IPS DF 19.7 (cell line): Measurements from ENCODE around the gene VKORC1.

Experiments used
- DNase-seq: peaks from one replicate; pipeline ENCODE4 v3.0.0-alpha.2; 2013; ENCODE audit warnings: low read depth, low spot score

Gene VKORC1

DNA sequence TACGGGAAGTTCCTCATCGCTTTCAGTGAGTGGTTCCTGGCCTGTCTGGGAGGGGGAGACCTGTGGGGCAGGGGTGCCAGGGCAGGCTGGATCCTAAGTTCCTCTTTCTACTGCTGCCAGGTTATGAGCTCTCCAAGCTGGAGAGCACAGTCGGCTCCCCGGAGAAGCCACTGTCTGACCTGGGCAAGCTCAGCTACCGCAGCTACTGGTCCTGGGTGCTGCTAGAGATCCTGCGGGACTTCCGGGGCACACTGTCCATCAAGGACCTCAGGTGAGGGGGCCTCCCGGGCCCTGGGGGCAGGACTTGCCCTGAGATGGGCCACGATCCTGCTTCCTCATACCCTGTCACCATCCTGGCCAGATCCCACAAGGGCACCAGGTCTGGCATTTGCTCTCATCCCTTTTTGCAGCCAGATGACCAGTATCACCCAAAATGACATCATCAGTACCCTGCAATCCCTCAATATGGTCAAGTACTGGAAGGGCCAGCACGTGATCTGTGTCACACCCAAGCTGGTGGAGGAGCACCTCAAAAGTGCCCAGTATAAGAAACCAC lies 35.8 kb upstream of the VKORC1 start:
- no peak for DNase-seq

DNA sequence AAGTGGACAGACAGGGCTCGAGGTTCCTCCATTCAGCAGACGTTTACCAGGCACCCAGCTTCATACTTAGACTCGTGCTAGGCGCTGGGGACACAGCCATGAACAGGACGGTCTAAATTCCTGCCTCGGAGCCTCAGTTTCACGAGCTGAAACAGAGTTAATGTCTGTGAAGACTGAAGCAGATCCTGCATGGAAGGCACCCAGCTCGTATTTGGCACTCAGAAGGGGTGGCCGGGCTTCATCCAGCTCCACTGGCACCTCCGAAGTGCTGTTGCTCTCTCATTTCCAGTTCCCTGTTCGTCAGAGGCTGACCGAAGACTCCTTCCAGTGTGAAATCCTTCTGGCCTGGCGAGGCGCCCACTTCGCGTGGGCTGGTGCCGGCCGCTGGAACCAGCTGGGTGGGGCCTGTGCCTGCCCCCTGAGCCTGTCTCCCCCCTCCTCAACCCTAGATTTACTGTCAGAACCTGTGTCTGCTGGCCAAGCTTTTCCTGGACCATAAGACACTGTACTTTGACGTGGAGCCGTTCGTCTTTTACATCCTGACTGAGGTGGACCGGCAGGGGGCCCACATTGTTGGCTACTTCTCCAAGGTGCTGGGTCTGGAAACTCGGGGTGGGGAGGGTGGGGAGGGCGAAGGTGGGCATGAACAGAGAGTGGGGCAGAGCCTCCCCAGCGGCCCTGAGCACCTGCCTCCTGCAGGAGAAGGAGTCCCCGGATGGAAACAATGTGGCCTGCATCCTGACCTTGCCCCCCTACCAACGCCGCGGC lies 35.2 kb upstream of the VKORC1 start:
- DNase-seq, result no peak

DNA sequence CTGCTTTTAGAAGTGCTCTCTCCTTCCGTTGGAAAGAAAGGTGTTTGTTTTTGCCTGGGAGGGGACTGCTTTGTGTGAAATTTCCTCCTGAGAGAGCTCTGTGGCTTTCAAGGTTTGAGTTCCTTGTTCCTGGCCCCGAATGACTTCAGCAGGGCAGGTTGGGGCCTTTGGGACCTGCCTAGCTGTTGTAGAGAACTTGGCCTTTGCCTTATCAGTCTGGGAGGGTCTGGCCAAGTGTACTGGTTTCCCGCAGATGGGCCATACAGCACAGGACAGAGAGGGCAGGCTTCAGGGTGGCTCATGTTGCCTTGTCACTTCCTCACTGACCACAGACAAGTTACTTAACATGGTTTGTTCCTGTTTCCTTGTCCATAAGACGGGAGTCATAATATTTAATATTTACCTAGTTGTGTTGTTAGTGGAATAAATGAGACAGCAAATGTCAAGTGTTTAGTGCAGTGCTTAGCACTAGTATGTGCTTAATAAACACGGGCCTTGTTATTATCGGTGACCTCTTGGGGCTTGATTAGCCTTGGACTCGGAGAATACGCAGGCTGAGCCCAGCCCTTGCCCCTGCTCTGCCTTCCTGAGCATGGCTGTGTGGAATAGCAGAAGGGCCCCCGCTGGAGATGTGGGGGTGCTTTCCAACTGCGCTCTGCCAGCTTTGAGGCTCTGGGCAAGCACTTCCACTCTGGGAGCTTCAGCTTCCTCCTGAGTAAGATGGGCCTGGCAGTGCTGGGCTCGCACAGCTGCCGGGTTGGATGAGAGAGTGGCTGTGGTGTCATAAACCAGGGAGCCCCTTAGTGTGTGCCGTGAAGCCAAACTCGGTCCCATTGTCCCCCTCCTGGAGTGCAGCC lies 34.3 kb upstream of the VKORC1 start:
- no peak for DNase-seq

DNA sequence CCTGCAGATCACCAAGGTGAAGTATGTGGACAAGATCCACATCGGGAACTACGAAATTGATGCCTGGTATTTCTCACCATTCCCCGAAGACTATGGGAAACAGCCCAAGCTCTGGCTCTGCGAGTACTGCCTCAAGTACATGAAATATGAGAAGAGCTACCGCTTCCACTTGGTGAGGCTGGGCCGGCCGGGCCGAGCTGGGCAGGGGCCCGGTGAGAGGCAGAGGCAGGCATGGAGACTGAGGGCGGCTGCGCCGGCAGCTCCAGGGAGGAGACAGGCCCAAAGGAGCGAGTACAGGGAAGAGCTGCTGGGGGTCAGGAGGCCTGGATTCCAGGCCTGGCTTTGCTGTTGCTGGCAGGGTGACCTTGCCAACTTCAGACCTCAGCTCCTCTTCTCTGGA lies 32.6 kb upstream of the VKORC1 start:
- no peak for DNase-seq

DNA sequence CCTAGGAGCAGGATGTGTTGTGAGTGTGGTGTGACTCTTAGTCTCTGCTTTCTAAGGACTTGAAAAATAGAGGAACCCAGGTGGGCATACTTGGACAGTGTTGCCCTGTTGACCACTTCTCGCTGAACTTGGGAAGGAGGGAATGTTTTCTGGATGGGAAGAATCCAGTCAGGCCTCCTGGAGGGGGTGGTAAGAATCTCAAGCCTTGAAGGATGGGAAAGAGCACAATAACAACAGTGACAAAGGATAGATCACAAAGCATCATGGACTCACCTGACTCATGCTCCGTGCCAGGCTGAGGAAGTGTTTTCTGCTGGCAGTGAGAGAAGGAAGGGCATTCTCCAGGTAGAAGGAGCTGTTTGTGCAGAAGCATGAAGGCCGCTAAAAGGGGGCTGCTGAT lies 31.2 kb upstream of the VKORC1 start:
- DNase-seq, result no peak

DNA sequence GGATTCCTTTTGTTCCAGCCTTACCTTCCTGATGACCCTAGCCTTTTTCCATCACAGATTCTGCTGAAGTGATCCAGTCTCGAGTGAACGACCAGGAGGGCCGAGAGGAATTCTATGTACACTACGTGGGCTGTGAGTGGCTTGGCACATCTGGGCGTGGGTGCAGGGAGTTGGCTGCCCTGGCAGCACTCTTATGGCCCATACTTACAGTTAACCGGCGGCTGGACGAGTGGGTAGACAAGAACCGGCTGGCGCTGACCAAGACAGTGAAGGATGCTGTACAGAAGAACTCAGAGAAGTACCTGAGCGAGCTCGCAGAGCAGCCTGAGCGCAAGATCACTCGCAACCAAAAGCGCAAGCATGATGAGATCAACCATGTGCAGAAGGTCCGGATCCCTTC lies 25.5 kb upstream of the VKORC1 start:
- no peak for DNase-seq

DNA sequence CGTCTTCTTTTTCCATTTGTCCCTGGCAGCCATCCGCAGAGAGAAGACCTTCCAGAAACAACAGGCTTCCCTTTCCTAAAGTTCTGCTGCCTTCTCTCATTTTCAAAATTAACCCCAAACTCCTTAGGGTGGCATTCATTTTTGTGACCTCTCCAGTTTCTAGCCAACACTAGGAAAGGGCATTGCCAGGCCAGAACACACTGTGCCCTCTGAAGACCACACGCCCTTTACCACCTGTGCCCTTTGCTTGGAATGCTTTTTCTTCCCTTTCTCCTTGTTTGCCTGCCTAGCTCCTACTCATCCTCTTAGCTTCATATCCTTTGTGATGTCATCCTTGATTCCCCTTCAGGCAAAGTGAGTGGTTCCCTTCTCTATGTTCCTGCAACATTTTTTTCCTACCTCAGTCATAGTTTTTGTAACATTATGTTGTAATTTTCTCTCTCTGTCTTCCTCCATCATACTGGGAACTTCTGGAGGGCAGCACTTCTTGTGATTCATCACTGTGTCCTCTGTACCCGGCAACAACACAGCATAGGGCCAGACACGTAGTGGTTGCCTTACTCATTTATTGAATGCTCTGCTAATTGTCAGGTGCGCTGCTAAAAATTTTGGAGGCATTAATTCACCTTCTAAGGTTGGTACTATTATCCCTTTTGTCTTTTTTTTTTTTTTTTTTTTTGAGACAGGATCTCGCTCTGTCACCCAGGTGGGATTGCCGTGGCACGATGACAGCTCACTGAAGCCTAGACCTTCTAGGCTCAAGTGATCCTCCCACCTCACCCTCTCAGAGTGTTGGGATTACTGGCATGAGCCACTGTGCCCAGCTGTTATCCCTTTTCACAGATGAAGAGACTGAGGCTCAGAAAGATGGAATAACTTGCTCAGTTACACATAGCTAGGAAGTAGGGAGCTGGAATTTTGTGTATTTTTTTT lies 23.9 kb upstream of the VKORC1 start:
- no peak for DNase-seq

DNA sequence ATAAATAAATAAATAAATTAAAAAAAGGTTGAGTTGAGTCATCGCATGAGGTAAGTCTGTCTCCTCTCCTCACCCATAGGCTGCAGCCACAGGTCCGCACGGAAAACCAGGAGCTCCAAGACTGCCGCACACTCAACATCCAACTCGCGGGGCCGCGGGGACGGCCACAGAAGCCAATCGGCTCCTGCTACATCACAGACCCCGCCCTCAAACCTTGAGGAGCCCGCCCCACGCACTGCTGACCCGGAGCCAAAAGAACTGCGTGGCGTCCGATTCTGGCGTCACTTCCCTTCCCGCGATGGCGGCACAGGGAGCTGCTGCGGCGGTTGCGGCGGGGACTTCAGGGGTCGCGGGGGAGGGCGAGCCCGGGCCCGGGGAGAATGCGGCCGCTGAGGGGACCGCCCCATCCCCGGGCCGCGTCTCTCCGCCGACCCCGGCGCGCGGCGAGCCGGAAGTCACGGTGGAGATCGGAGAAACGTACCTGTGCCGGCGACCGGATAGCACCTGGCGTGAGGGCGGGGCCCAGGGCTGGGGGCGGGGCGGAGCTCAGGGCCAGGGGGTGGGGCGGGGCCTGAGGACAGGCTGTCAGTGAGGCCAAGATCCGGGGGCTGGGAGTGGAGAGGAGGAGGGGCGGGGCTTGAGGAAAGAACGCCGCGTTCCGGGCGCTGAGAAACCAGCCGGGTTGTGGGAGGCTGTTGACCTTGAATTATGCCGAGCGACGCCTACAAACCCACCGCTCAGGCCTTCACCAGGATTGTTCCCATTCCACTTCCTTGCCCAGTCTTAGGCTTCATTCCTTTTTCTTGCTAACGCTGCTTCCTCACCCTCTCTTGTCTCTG lies 23.0 kb upstream of the VKORC1 start, which contains the start of gene KAT8:
Gene KAT8, plus strand, starts transcription at position 281 of the 839 bp plus-strand sequence. Its CDS starts 18 bp downstream, at position 299.
- peak; percentile 88 for DNase-seq

DNA sequence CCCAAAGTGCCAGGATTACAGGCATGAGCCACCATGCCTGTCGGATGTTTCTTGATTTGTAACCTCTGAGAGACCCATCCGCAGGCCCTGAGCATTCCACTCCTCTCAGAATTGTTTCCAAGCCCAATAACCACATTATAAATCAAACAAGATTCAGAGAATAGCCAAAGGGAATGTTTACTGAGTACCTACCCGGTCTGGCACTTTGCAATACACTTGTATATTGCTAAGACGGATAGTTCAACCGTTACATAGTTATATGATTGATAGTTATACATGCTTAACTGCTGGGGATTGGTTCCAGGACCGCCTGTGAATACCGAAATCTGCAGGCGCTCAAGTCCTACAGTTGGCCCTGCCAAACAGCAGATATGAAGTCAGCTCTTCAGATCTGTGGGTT lies 19.9 kb upstream of the VKORC1 start:
- DNase-seq, result no peak

DNA sequence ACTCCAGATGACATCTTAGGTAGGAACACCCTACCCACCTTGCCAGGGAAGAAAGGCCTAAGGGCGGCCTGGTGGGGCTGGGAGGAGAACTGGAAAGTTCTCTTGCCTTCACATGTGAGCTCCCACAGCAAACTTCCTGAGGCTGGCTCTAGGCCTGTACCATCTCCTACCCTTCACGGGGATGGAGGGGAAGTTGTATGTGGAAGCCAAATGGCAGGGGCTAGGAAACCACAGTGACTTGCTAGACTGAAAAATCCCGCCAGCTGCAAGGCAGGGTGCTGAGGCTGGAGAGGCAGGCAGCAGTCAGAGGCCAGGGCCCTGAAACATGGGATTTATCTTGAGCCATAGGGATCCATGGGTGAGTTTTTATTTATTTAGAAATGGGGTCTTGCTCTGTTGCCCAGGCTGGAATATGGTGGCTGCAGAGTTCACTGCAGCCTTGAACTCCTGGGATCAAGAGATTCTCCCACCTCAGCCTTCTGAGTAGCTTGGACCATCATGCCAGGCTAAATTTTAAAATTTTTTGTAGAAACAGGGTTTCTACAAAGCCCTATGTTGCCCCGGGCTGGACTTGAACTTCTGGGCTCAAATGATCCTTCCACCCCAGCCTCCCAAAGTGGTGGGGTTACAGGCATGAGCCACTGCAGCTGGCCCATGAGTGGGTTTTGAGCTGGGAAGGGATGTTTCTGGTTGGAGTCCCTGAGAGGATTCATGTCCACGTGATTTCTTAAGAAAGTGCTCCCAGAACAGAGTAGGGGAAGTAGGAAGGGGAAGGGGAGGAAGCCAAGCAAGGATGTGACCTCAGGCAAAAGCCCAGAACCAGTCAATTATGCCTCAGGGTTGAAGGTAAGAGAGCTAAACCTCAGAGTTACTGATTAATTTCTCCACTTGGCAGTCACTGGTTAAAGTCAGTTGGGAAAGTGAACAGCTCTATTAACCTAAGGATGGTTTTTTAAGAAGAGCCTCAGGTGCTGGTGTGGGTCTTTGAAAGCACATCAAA lies 18.8 kb upstream of the VKORC1 start:
- DNase-seq, result no peak

DNA sequence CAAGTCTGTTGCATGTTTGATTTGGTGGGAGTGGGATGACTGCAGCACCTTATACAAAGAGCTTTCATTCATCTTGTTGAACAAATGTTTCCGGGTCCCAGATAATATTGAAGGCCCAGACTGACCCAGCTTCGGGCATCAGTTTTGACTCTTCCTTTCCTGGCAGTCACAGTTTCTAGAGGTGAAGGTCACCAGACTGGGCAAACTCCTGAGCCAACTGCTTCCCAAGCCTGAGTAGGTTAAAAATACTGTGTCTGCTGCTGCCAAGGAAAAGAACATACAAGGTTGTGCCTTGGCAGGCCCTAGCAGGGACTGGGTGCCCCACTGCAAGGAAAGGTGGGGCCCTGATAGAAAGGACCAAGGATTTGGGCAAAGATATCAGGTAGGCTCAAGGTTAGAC lies 18.1 kb upstream of the VKORC1 start:
- DNase-seq, result no peak

DNA sequence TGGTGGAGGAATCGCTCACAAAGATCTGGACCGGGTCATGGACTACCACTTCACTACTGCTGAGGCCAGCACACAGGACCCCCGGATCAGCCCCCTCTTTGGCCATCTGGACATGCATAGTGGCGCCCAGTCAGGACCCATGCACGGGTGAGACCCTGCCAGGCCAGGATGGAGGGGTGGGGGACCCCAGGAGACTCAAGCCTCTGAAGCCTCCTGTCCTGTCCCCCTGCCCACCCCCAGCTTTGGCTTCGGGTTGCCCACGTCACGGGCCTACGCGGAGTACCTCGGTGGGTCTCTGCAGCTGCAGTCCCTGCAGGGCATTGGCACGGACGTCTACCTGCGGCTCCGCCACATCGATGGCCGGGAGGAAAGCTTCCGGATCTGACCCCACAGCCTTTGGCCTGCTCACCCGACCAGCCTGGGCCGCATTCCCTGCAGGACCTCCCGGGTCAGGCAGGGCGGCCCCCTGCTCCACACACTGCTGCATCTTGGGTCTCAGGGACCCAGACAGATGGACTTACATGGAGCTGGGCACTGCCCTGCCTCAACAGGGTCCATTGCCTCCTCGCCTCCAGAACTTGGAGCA lies 17.4 kb upstream of the VKORC1 start:
- DNase-seq, result no peak

DNA sequence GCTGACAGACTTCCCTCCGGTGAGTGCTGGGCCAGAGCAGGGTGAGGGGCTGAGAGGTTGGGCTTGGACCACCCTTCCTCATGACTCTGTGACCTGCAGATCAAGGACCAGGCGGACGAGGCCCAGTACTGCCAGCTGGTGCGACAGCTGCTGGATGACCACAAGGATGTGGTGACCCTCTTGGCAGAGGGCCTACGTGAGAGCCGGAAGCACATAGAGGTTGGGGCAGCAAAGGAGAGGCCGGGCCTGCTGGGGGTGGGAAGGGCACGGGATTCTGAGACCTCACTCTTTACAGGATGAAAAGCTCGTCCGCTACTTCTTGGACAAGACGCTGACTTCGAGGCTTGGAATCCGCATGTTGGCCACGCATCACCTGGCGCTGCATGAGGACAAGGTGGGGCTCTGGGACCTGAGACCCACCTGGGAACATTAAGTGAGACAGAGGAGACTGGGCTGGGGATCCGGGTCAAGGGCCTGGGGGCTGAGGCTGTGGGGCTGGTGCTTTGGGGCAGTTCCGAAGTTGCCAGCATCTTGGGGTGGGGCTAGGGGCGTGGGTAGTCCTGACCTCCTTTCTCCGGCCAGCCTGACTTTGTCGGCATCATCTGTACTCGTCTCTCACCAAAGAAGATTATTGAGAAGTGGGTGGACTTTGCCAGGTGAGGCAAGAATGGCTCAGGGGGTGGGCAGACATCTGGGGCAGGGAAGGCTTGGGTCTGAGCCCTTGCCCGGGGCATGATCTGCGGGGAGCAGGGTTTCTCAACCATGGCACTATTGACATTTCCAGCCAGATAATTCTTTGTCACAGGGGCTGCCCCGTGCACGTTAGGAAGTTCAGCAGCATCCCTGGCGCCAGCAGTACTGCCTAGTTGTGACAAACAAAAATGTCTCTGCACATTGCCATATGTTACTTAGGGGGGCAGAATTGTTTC lies 15.8 kb upstream of the VKORC1 start:
- no peak for DNase-seq

DNA sequence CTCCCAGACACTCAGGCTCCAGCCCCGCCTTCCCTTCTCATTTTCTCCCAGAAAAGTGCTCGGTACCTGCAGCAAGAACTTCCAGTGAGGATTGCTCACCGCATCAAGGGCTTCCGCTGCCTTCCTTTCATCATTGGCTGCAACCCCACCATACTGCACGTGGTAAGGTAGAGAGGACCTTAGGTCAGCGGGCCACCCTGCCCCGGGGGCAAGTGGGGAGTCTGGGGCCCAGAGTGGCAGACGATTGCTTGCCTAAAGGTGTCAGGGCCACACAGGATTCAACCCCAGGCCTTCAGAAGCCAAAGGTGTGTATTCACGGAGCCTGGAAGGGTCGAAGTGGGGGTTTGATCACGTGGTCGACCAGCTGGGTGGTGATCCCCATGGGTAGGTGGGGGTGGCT lies 15.0 kb upstream of the VKORC1 start:
- DNase-seq, result no peak

DNA sequence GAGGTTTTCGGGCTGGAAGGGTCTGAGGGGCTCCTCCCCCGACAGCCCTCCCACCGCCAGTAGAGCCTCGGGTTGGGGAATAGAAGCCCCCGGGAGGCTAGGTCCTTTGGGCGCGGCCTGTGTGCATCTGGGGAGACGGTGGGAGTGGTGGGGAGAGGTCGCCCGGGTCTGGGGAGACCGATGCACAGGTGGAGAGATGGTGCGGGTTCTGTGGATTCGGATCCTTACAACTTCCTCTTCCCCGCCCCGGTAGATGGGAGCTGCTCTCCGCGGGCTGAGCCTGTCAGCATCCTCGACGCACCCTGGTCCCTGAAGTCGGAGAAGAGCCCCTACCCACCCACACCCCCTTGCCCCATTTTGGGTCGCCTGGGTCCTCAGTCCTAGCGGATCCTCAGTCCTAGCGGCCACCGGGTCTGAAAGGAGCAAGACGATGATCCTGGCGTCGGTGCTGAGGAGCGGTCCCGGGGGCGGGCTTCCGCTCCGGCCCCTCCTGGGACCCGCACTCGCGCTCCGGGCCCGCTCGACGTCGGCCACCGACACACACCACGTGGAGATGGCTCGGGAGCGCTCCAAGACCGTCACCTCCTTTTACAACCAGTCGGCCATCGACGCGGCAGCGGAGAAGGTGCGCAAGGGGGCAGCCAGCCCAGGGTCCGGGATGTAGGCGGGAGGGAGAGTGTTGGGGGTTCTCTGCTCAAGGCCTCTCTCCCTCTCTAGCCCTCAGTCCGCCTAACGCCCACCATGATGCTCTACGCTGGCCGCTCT lies 14.4 kb upstream of the VKORC1 start:
- DNase-seq, result no peak

DNA sequence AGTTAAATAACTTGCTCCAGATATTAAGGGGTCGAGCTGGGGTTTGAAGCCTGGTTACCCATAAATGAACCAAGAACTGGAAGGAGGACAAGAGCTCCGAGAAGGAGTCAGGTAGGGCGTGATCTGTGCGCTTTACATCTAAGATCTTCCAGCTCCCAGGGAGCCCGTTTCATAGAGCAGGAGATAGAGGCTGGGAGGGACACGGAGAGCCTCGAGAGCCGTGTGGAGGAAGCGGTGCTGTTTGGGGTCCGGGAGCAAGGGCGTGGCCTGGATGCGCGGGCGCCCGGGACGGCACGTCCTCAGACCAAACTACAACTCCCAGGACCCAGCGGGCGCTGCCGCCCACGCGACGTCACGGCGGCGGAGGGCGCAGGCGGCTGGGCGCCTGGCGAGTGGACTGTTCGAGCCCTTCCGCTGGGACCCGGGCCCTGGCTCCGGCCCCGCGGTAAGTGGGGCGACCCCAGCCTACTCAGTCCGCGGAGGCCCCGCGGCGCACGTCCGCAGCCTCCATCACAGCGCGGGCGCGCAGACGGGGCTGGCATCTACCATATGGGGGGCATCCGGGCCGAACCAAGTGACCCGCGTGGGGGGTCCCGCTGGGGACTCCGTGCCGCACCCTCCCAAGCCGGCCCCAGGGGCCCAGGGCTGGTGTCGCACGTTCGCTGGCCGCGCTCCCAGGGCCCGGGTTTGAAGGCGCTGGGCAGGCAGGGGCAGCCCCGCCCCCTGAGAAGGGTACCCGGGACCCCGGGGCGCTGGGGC lies 13.6 kb upstream of the VKORC1 start, which contains the start of gene BCKDK:
Gene BCKDK, plus strand, starts transcription at position 352 of the 759 bp plus-strand sequence. CDS start 838 bp downstream, outside the sequence.
- no peak for DNase-seq
